Measurements from ENCODE around the gene CSNK2A2.

Gene CSNK2A2

GRCh38 chr16:58201163-58201562 is 3.3 kb upstream of the CSNK2A2 start:
- no peak overlapping the region for H3K4me3 ChIP-seq (ENCODE audit: low read length)
- no peak for DNase-seq (ENCODE audit: low read depth, low spot score)

- DNase-seq (ENCODE audit: low read depth, low spot score) = no peak
- H3K4me3 ChIP-seq (ENCODE audit: low read length) = no peak overlapping the region
Observed at GRCh38 chr16:58200004-58200797, 2.3 kb upstream of the CSNK2A2 start.

- no peak for DNase-seq (ENCODE audit: low read depth, low spot score)
- no peak overlapping the region for H3K4me3 ChIP-seq (ENCODE audit: low read length)
Observed at GRCh38 chr16:58198803-58199411, 1.0 kb upstream of the CSNK2A2 start.

GRCh38 chr16:58197314-58198012 is 443 bp downstream of the CSNK2A2 start:
- no peak for DNase-seq (ENCODE audit: low read depth, low spot score)
- peak overlapping the region; percentile 83 for H3K4me3 ChIP-seq (ENCODE audit: low read length)

- no peak for DNase-seq (ENCODE audit: low read depth, low spot score)
- H3K4me3 ChIP-seq (ENCODE audit: low read length) = peak overlapping the region; percentile 83
Observed at GRCh38 chr16:58196898-58197313, 1.0 kb downstream of the CSNK2A2 start.

GRCh38 chr16:58195771-58196170 is 2.1 kb downstream of the CSNK2A2 start:
- H3K4me3 ChIP-seq (ENCODE audit: low read length) = no peak overlapping the region
- no peak for DNase-seq (ENCODE audit: low read depth, low spot score)

- no peak for DNase-seq (ENCODE audit: low read depth, low spot score)
- H3K4me3 ChIP-seq (ENCODE audit: low read length) = no peak overlapping the region
Observed at GRCh38 chr16:58195344-58195743, 2.6 kb downstream of the CSNK2A2 start.

- H3K4me3 ChIP-seq (ENCODE audit: low read length) = no peak overlapping the region
- no peak for DNase-seq (ENCODE audit: low read depth, low spot score)
Observed at GRCh38 chr16:58194790-58195189, 3.1 kb downstream of the CSNK2A2 start.

- no peak for DNase-seq (ENCODE audit: low read depth, low spot score)
- H3K4me3 ChIP-seq (ENCODE audit: low read length) = no peak overlapping the region
Observed at GRCh38 chr16:58187665-58188421, 10.1 kb downstream of the CSNK2A2 start.

GRCh38 chr16:58187092-58187491 is 10.8 kb downstream of the CSNK2A2 start:
- no peak overlapping the region for H3K4me3 ChIP-seq (ENCODE audit: low read length)
- DNase-seq (ENCODE audit: low read depth, low spot score) = no peak

- DNase-seq (ENCODE audit: low read depth, low spot score) = no peak
- H3K4me3 ChIP-seq (ENCODE audit: low read length) = no peak overlapping the region
Observed at GRCh38 chr16:58186176-58186944, 11.5 kb downstream of the CSNK2A2 start.

GRCh38 chr16:58177353-58177710 is 20.6 kb downstream of the CSNK2A2 start:
- peak overlapping the region; percentile 17 for H3K4me3 ChIP-seq (ENCODE audit: low read length)
- DNase-seq (ENCODE audit: low read depth, low spot score) = peak; percentile 67

- H3K4me3 ChIP-seq (ENCODE audit: low read length) = no peak overlapping the region
- peak; percentile 20 for DNase-seq (ENCODE audit: low read depth, low spot score)
Observed at GRCh38 chr16:58176608-58177352, 21.1 kb downstream of the CSNK2A2 start.

- DNase-seq (ENCODE audit: low read depth, low spot score) = no peak
- H3K4me3 ChIP-seq (ENCODE audit: low read length) = no peak overlapping the region
Observed at GRCh38 chr16:58170223-58170622, 27.7 kb downstream of the CSNK2A2 start.

- no peak overlapping the region for H3K4me3 ChIP-seq (ENCODE audit: low read length)
- DNase-seq (ENCODE audit: low read depth, low spot score) = no peak
Observed at GRCh38 chr16:58160855-58161254, 37.1 kb downstream of the CSNK2A2 start.

- H3K4me3 ChIP-seq (ENCODE audit: low read length) = no peak overlapping the region
- DNase-seq (ENCODE audit: low read depth, low spot score) = no peak
Observed at GRCh38 chr16:58158725-58159124, 39.2 kb downstream of the CSNK2A2 start.

GRCh38 chr16:58157951-58158540 is 39.9 kb downstream of the CSNK2A2 start:
- no peak for DNase-seq (ENCODE audit: low read depth, low spot score)
- no peak overlapping the region for H3K4me3 ChIP-seq (ENCODE audit: low read length)

GRCh38 chr16:58157239-58157638 is 40.7 kb downstream of the CSNK2A2 start:
- no peak overlapping the region for H3K4me3 ChIP-seq (ENCODE audit: low read length)
- no peak for DNase-seq (ENCODE audit: low read depth, low spot score)
